K562 treated with DMSO at 1 percent for 12 hours (cell line): ENCODE data around the gene DPH3. TPM values are rescaled to one million over a fixed set of nuclear protein-coding genes. Genes with fewer than 3 reads are reported as not detected.

Experiments used
- total RNA-seq: library from RNA; unstranded; fragments of 300-600 nt; gene quantifications from 2 replicates; pipeline ENCODE4 v1.2.3, GENCODE V29; 2022; ENCODE audit not compliant: insufficient read depth

DPH3 gene
- 14.7 and 24.5 TPM in 2 replicates for total RNA-seq

DNA sequence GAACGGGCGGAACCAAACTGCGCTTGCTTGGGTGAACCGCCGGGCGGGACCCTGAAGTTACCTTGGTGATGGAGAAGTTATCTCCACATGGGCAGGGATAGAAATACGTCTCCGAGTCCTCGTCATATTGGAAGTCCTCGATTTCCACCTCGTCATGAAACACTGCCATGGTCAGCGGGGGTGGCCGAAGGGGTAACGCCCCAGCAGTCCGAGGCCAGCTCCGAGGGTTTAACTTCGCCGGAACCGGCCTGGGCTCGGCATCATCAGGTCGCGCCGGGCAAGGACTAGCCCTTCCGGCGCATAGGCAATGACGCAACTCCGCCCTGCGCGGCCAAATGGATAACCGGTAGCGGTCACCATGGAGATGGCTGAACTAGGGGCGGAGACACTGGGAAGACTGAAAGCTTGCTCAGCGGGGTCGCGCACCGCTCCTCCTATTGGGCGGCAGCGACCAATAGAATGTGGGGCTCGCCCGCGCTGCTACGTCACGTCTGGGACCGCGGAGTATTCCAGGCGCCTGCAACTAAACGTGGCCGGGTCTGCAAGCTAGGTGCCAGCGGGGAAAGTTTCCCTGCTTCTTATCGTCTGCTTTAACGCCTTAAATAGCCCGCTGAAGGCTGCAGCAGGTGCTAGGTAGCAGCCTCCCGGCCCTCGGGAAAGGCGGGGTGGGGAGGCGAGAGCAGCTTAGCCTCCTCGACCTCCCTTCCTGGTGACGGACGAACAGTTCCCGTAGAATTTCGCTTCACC lies at the start of gene DPH3, which contains the start of gene OXNAD1:
Gene DPH3, minus strand, starts transcription at position 236 of the 747 bp plus-strand sequence. Its CDS starts 67 bp downstream, at position 169.
Gene OXNAD1, plus strand, starts transcription at position 505 of the 747 bp plus-strand sequence. CDS start 5,741 bp downstream, outside the sequence.

Other genes starting within 250 kb of the DPH3 start
- gene GALNT15, start 90.3 kb downstream of the DPH3 start, total RNA-seq, result not detected in 2 replicates
- gene OXNAD1, start 269 bp upstream of the DPH3 start, total RNA-seq, result 10.0 and 17.6 TPM in 2 replicates
- not detected in 2 replicates for gene RFTN1, start 248.8 kb upstream of the DPH3 start, total RNA-seq